Lower leg skin (tissue), 4 donors: Measurements from ENCODE around the gene CACNA1D. TPM values are rescaled to one million over a fixed set of nuclear protein-coding genes. Genes with fewer than 3 reads are reported as not detected.

Source experiments
- DNase-seq, 2 donors: peaks; one replicate each; pipeline ENCODE4 v3.0.0-alpha.2; 2019; ENCODE audit warnings: low spot score in 2 of 2
- H3K4me3 ChIP-seq: fragments of 200-600 bp; sonication (generic); 2 replicates; pipeline ENCODE4 v1.5.1; 2017; ENCODE audit warnings: mild to moderate bottlenecking, low read depth; ENCODE audit not compliant: poor library complexity, severe bottlenecking
- CTCF ChIP-seq, 3 donors: fragments of 450-650 bp; IDR thresholded peaks; one replicate each; pipeline ENCODE4 v1.5.1; 2016; ENCODE audit warnings: antibody characterized with exemption in 3 of 3, mild to moderate bottlenecking in 3 of 3, moderate library complexity in 2 of 3
- POLR2A ChIP-seq, 2 donors: fragments of 450-650 bp; IDR thresholded peaks; one replicate each; pipeline ENCODE4 v1.6.1; 2016 to 2017; ENCODE audit warnings: antibody characterized with exemption in 2 of 2, mild to moderate bottlenecking in 1 of 2, moderate library complexity in 1 of 2
- WGBS, 2 donors: methylation state at CpG; one replicate each; pipeline ENCODE4 v1.1.5; 2018; 5-methylcytosine and 5-hydroxymethylcytosine counted together
- intact Hi-C: fragments of 100-400 bp; cut with DNase I; formaldehyde crosslinking; loops from one replicate; pipeline ENCODE4 v1.15.0; 2023; ENCODE audit warnings: low total_unique reads
- total RNA-seq, 4 donors: library from RNA; depleted of rRNA; stranded (reverse); fragments of >200 nt; gene quantifications; one replicate each; pipeline ENCODE4 v1.1.0, GENCODE V29; 2016

The CACNA1D gene
- total RNA-seq, 4 donors from 2014 or later: 2.4 to 12.5 (median 5.6) TPM

DNA sequence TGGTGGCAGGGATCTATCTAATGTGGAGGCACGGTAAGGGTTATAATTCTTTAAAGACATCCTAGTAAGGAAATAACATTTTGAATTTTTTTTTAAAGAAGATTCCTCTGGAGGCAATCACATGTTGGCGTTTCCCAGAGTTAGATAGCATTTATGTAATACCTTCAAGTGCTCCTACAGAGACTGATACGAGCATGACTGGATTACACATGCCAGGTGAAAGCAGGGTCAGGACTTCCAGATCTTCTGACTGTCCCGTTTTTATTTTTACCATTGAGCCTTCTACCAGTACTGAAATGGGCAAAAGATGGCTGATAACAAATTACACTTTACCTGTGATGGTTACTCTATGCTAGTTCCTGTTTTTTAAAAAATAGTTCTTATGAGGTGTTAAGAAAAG lies 365.8 kb downstream of the CACNA1D start:
- TF ChIP-seq CTCF (IDR thresholded peaks at IDR 0.05): no peak
- no peak for TF ChIP-seq POLR2A (IDR thresholded peaks at IDR 0.05)
- DNase-seq: no peak
- 70 to 78% methylated on average over 4 of the region's 4 CpGs for WGBS, 2 donors
- no peak overlapping the region for H3K4me3 ChIP-seq
- intact Hi-C loops: no loop called here

- WGBS, 2 donors: 95 to 97% methylated on average over 3 of the region's 3 CpGs
These were observed 367.8 kb downstream of the CACNA1D start for GRCh38 chr3:53862241-53862640.

DNA sequence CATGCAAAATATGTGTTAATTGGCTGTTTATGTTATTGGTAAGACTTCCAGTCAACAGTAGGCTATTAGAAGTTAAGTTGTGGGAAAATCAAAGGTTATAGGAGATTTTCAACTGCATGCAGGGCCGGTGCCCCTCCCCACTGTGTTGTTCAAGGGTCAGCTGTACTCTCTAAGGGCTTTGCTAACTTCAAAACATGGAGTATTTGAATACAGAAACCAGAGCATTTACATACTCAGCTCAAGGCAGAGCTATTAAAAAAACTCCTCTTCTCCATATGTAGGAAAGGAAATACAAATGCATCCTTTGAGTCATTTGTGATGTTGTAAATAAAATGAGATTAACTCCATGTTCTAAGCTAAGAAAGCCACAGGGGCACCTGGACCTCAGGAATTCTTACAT lies 368.7 kb downstream of the CACNA1D start:
- no peak for DNase-seq
- no peak overlapping the region for H3K4me3 ChIP-seq
- WGBS, 2 donors: 96 to 100% methylated on average over 1 of the region's 1 CpG
- intact Hi-C loops: no loop called here
- TF ChIP-seq POLR2A (IDR thresholded peaks at IDR 0.05) (no peak), CTCF (IDR thresholded peaks at IDR 0.05) (no peak)

More at GRCh38 chr3:53862241-53862640, 367.8 kb downstream of the CACNA1D start:
- no peak overlapping the region for H3K4me3 ChIP-seq
- intact Hi-C loops: no loop called here
- TF ChIP-seq CTCF (IDR thresholded peaks at IDR 0.05) (no peak), POLR2A (IDR thresholded peaks at IDR 0.05) (no peak)
- no peak for DNase-seq

Other genes starting within 250 kb of the CACNA1D start
- gene TKT, start 238.6 kb upstream of the CACNA1D start, total RNA-seq: 100 to 1,000 TPM in 3 of 4 donors, 10 to 100 TPM in 1; 98.1 to 195 (median 154) TPM
- gene DCP1A, start 147.1 kb upstream of the CACNA1D start, total RNA-seq: 10 to 100 TPM; 15.2 to 28.4 (median 21.5) TPM